ENCODE data around the gene BCHE.
A peak's percentile ranks its signal among the peaks of the same experiment; 100 is the strongest.

DNA sequence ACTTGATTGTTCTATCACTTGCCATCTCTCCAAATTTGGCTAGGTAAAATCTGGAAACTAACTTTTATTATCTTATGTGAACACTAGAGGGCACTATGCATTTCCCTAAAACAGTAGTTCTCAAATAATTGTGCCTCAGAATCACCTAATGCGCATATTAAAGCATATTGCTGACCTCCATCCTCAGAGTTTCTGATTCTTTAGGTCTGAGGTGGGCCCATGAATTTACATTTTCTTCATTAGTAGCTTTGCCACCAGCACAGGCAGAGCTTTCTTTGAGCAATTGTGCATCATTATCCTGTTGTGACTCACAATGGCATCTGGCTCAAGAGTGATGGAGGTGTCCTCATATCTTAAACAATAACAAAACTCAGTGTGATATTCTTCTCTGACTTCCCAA is 17.5 kb upstream of the BCHE start:
- TF ChIP-seq POLR2A (IDR thresholded peaks at IDR 0.05): no peak
- TF ChIP-seq, protein P1, sequence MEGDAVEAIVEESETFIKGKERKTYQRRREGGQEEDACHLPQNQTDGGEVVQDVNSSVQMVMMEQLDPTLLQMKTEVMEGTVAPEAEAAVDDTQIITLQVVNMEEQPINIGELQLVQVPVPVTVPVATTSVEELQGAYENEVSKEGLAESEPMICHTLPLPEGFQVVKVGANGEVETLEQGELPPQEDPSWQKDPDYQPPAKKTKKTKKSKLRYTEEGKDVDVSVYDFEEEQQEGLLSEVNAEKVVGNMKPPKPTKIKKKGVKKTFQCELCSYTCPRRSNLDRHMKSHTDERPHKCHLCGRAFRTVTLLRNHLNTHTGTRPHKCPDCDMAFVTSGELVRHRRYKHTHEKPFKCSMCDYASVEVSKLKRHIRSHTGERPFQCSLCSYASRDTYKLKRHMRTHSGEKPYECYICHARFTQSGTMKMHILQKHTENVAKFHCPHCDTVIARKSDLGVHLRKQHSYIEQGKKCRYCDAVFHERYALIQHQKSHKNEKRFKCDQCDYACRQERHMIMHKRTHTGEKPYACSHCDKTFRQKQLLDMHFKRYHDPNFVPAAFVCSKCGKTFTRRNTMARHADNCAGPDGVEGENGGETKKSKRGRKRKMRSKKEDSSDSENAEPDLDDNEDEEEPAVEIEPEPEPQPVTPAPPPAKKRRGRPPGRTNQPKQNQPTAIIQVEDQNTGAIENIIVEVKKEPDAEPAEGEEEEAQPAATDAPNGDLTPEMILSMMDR (IDR thresholded peaks at IDR 0.05): peak in 2 of 4 experiments; percentile 8 to 19

All from uterus (tissue), 2 donors.